ENCODE results near the gene LRP5. TPM values are rescaled to one million over a fixed set of nuclear protein-coding genes. Genes with fewer than 3 reads are reported as not detected.

LRP5 gene
- total RNA-seq (2014; rRNA removed; shearing (Covaris generic); ENCODE audit: low replicate concordance), result 16.9 and 23.5 TPM in 2 replicates

DNA sequence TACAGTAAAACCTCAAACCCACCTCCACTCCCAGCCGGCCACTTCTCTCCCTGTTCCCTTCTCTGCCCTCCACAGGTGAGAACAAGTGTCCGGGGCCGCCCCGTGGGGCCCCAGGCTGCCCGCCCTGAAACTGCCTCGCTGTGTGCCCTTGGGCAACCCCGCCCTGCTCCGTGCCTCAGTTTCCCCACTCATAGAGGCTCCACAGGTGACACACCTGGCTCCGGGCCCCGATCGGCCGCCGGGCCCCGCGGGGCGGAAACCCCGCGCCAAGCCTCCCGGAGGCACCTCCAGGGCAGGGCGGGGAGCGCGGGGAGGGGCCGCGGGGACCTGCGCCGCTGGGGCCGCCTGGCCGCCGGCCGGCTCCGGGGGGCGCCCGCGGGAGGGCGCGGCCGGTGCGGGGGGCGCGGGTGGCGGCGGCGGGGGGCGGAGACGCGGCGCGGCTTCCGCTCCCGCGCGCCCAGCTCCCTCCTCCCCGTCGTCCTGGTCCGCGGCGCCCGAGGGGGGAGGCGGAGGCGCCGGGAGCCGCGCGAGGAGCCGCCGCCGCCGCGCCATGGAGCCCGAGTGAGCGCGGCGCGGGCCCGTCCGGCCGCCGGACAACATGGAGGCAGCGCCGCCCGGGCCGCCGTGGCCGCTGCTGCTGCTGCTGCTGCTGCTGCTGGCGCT lies at the start of gene LRP5:
LRP5 (plus strand) TSS at position 475 of the 663 bp plus-strand sequence; CDS start at position 599, 124 bp downstream.
- Histone ChIP-seq H3K9me3 (no peaks in the 10 kb centered on the region), H3K4me3 (peak within 1 kb of the TSS; percentile 71), H3K36me3 (no peaks in the 10 kb centered on the region), H3K27me3 (no peaks in the 10 kb centered on the region)
- DNase-seq, result peak; percentile 44

DNA sequence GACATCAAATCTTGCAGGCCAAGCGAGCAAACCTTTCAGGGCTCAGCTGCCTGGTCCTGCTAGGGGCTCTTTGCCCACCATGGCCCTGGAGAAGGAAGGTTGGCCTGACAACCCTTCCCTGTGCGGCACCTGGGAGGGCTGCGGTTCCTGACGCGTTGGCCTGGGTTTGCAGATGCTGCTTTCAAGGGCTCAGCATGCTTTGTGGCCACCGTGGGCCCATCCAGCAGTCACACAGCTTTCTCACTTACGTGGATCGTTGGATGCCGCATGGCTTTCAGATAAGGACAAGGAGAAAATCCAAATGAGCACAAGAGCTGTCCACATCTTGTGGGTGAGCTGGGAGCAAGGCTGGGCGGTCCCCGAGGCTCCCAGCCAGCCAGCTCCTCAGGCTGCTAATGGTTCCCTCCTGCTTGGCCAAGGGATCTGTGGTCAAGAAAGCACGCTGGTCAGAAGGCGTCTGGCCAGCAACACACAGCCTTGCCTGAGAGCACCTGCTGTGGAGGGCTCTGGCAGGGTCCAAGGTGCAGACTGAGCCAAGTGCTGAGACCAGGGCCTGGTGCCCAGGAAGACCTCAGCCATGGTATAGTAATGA lies 48.9 kb upstream of the LRP5 start:
- DNase-seq, result no peak
- Histone ChIP-seq H3K36me3 (peaks cover 55% of the 10 kb centered on the region), H3K27me3 (no peaks in the 10 kb centered on the region), H3K9me3 (no peaks in the 10 kb centered on the region), H3K4me3 (no peak overlapping the region)

GRCh38 chr11:68264244-68264643 lies 48.1 kb upstream of the LRP5 start:
- H3K36me3 ChIP-seq, result peaks cover 58% of the 10 kb centered on the region
- H3K27me3 ChIP-seq, result no peaks in the 10 kb centered on the region
- no peak for DNase-seq
- no peak overlapping the region for H3K4me3 ChIP-seq
- no peaks in the 10 kb centered on the region for H3K9me3 ChIP-seq

DNA sequence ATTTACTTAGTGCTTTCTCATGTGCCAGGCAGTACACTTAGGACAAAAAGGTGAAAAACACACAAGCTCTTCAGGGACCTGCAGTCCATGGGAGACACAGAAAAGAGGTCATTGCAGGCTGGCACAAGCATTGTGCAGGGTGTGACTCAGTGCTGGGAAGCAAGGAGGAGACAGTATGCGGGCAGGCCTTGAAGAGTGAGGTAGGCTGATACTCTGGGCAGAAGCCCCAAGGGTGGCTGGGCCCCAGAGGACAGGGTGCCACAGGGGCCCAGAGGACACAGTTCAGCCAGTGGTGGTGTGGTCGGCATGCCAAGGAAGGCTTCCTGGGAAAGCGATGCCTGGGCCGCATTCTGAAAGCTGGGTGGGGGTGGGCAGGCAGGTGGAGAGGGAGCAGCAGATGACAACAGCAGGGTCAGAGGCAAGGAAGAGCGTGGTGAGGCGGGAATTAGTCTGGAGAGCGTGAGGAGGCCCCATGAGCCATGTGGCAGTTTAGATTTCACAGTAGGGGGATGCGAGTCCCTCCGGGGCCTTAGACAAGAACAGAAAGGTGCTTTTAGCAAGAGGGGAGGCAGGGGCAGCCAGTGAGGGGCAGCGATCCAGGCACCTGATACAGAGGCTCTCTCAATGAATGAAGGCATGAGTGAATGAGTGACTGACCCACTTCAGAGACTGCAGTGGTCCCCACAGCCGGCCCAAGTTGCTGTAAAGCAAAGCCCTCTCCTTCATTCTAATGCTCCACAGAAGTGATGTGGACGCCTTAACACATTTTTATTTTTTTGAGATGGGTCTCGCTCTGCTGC lies 47.5 kb upstream of the LRP5 start:
- no peaks in the 10 kb centered on the region for H3K9me3 ChIP-seq
- no peaks in the 10 kb centered on the region for H3K27me3 ChIP-seq
- H3K36me3 ChIP-seq, result peaks cover 58% of the 10 kb centered on the region
- no peak overlapping the region for H3K4me3 ChIP-seq
- DNase-seq, result no peak

- Histone ChIP-seq H3K4me3 (no peak overlapping the region), H3K9me3 (no peaks in the 10 kb centered on the region), H3K27me3 (no peaks in the 10 kb centered on the region), H3K36me3 (peaks cover 56% of the 10 kb centered on the region)
- no peak for DNase-seq
Measured at GRCh38 chr11:68266121-68266891, 46.1 kb upstream of the LRP5 start.

- H3K4me3 ChIP-seq, result no peak overlapping the region
- peaks cover 52% of the 10 kb centered on the region for H3K36me3 ChIP-seq
- no peaks in the 10 kb centered on the region for H3K9me3 ChIP-seq
- H3K27me3 ChIP-seq, result no peaks in the 10 kb centered on the region
- no peak for DNase-seq
Measured at GRCh38 chr11:68266936-68267880, 45.2 kb upstream of the LRP5 start.

DNA sequence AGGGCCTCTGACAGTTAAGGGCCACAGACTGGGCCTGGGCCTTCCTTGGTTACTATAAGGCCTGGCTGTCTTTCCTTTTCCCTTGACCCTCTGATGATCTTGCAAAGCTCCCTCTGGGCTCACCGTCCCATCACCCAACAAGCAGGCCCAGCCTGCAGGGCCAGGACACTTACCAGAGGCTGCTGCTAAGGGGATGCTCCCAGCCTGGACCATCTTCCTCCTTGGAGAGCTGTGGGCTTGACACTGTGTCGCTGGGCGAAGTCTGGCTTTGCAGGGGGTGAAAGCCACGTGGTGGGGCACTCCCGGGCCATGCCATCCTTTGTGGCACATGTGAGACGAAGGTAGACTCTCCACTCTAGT lies 44.5 kb upstream of the LRP5 start:
- Histone ChIP-seq H3K4me3 (no peak overlapping the region), H3K9me3 (no peaks in the 10 kb centered on the region), H3K36me3 (peaks cover 47% of the 10 kb centered on the region), H3K27me3 (no peaks in the 10 kb centered on the region)
- DNase-seq, result no peak

GRCh38 chr11:68269414-68270081 lies 42.8 kb upstream of the LRP5 start:
- Histone ChIP-seq H3K27me3 (no peaks in the 10 kb centered on the region), H3K36me3 (peaks cover 41% of the 10 kb centered on the region), H3K9me3 (no peaks in the 10 kb centered on the region), H3K4me3 (no peak overlapping the region)
- peak; percentile 16 for DNase-seq

DNA sequence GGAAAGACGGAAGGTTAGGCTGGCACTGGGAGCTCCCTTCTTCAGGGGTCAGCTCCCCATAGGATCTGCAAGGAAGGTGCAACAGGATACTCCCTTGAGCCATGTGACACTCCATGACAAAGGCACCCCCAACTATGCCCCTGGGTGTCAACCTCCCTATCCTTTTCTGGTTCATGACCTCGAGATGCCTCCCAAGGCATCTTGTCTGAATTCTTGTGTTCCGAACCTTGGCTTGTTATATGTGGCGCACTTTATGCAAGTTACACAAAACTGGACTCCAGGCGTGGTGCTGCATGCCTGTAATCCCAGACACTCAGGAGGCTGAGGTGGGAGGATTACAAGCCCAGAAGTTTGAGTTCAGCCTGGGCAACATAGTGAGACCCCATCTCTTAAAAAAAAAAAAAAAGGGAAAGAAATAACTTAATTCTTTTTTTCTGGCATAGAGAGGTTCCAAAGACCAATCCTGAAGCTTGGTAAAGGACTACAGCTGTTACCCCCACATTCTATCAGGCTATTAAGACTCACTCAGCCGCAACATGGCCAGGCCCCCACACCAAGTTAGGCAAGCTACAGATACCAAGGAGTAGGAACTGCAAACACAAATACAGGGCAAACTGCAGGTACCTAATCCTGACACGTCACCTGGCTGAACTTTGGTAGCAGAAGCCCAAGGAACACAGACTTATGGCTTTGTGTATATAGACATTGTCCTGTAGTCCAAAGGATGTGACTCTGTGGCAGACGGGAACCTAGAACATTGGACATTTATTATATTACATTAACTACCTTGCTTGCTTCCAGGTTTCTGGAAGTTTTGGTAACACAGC lies 42.0 kb upstream of the LRP5 start:
- Histone ChIP-seq H3K36me3 (peaks cover 34% of the 10 kb centered on the region), H3K9me3 (no peaks in the 10 kb centered on the region), H3K4me3 (peak overlapping the region; percentile 88), H3K27me3 (no peaks in the 10 kb centered on the region)
- DNase-seq, result no peak

GRCh38 chr11:68271023-68271780 lies 41.2 kb upstream of the LRP5 start:
- Histone ChIP-seq H3K9me3 (no peaks in the 10 kb centered on the region), H3K27me3 (no peaks in the 10 kb centered on the region), H3K36me3 (peaks cover 27% of the 10 kb centered on the region), H3K4me3 (peak overlapping the region; percentile 88)
- DNase-seq, result peak; percentile 76

DNA sequence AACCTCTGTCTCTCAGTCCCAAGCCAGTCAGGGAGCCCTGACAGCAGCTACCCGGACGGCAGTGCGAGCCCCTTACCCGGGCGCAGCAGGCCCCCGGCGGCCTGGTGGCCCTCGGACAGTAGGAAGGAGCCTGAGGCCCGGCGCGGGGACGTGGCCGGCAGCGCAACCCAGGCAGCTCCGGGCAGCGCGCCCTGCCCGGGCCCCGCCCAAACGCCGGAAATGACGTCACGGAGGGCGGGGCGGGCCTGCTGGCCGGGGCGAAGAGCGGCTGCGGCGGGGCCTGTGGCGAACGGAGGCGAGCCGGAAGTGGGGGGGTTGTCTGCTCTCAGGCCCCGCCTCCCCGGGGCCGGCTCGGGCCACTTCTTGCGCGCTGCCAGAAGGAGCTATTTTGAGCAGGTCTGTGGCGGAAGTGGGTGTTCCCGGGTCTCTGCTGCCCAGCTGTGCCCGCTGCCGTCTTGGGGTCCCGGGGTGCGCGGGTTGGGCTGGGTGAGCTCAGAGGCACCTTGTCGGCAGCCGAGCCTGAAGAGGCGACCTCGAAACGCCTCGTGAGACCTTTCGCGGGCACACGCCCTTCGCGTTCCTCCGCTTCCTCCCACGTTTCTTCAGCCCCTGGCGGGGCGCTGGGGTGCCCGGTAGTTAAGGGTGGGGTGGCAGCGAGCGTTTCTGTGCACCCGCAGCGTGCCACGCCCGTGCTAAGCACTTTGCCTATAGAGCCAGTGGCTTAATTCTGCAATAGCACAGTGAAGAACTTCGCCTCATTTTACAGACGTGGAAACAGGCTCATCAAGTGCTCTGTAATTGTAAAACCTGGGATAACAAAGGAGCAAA lies 40.4 kb upstream of the LRP5 start, which contains the start of gene C11orf24:
C11orf24 (minus strand) TSS at position 193 of the 828 bp plus-strand sequence. CDS start 8,206 bp downstream, outside the sequence.
- H3K27me3 ChIP-seq, result no peaks in the 10 kb centered on the region
- H3K4me3 ChIP-seq, result peak within 1 kb of the TSS; percentile 88
- H3K9me3 ChIP-seq, result no peaks in the 10 kb centered on the region
- H3K36me3 ChIP-seq, result peaks cover 19% of the 10 kb centered on the region
- peak; percentile 92 for DNase-seq

DNA sequence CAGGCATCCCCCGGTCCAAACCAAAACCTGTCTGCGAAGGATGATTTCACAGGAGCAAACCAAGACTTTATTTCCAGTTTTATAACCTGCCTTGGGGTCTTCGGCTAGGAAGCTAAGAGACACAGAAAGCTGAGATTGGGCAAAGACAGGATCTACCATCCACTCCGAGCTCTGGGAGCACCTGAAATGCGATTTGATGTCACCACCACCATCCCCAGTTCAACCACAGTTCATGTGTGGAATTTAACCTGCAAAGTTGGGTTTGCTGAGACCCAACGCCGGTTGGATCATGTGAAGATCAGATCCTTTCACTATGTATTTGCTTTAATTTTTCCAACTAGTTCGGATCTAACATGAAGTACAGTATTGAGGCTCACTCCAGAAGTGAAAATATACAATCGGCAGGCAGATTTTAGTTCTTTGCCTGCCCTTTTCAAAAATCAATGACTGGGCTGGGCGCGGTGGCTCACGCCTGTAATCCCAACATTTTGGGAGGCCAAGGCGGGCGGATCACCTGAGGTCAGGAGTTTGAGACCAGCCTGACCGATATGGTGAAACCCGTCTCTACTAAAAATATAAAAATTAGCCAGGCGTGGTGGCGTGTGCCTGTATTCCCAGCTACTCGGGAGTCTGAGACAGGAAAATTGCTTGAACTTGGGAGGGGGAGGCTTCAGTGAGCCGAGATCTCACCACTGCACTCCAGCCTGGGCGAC lies 39.2 kb upstream of the LRP5 start:
- Histone ChIP-seq H3K36me3 (peaks cover 7% of the 10 kb centered on the region), H3K9me3 (no peaks in the 10 kb centered on the region), H3K4me3 (peak overlapping the region; percentile 88), H3K27me3 (no peaks in the 10 kb centered on the region)
- no peak for DNase-seq

DNA sequence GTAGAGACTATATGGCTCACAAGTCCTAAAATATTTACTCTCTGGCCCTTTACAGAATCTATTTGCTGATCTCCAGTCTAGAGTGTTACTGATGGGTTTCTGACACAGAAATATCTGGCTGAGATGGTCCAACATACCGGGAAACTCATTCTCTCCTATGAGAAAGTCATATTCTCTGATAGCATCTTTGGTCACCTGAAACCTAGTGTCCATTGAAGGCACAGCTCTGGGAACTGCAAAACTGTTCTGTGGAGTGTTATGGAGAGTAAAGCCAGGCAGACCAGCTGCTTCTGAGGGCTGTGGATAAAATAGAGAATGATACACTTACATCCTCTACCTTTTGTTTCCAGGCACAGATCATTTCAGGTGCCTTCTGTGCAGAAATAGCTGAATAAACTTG lies 38.1 kb upstream of the LRP5 start:
- H3K27me3 ChIP-seq, result no peaks in the 10 kb centered on the region
- H3K36me3 ChIP-seq, result no peaks in the 10 kb centered on the region; the same call in none of the 2 replicates
- no peak for DNase-seq
- H3K4me3 ChIP-seq, result no peak overlapping the region
- H3K9me3 ChIP-seq, result no peaks in the 10 kb centered on the region

All from MG63 (cell line).